DND-41 (cell line): ENCODE data around the gene PDZRN4.

Experiments
- ATAC-seq: fragments of 200-7000 bp; cut with Tn5 transposase; 3 replicates; pipeline ENCODE4 v1.9.1; 2021; ENCODE audit warnings: low read depth; ENCODE audit not compliant: insufficient read depth
- DNase-seq: peaks from one replicate; pipeline ENCODE4 v3.0.0-alpha.2; 2020
- H2AFZ ChIP-seq: 2 replicates; pipeline ENCODE4 v1.6.0; 2012; ENCODE audit warnings: low read depth, low read length
- H3K27ac ChIP-seq: 2 replicates; pipeline ENCODE4 v1.5.1; 2012; ENCODE audit warnings: low read length, inconsistent platforms
- H3K27me3 ChIP-seq: fragments of 200-600 bp; sonication (generic); 2 replicates; pipeline ENCODE4 v1.6.0; 2012; ENCODE audit warnings: low read length, mild to moderate bottlenecking, inconsistent platforms; ENCODE audit not compliant: insufficient read depth, poor library complexity
- H3K36me3 ChIP-seq: 2 replicates; pipeline ENCODE4 v1.5.1; 2012; ENCODE audit warnings: low read length, inconsistent platforms; ENCODE audit not compliant: insufficient read depth
- H3K4me1 ChIP-seq: 2 replicates; pipeline ENCODE4 v1.5.1; 2012; ENCODE audit warnings: mild to moderate bottlenecking, low read length; ENCODE audit not compliant: insufficient read depth
- H3K4me2 ChIP-seq: 2 replicates; pipeline ENCODE4 v1.6.0; 2012; ENCODE audit warnings: mild to moderate bottlenecking, moderate library complexity, low read length, inconsistent platforms; ENCODE audit not compliant: insufficient read depth
- H3K4me3 ChIP-seq, 2 experiments: fragments of 200-600 bp in 1 of 2; shearing (Covaris generic) in 1 of 2; 2 replicates each; pipeline ENCODE4 v1.5.1; 2012 to 2016; ENCODE audit warnings: inconsistent platforms in 2 of 2, low read length in 2 of 2, mild to moderate bottlenecking in 2 of 2, low read depth in 1 of 2, moderate library complexity in 1 of 2
- H3K79me2 ChIP-seq: 2 replicates; pipeline ENCODE4 v1.6.0; 2012; ENCODE audit warnings: low read length, inconsistent platforms; ENCODE audit not compliant: insufficient read depth
- H3K9ac ChIP-seq: 2 replicates; pipeline ENCODE4 v1.6.0; 2012; ENCODE audit warnings: low read depth, mild to moderate bottlenecking, inconsistent platforms, low read length, moderate library complexity
- H3K9me3 ChIP-seq: 2 replicates; pipeline ENCODE4 v1.5.1; 2012; ENCODE audit warnings: low read length, moderate library complexity, mild to moderate bottlenecking, inconsistent platforms; ENCODE audit not compliant: insufficient read depth, severe bottlenecking
- H4K20me1 ChIP-seq: 2 replicates; pipeline ENCODE4 v1.6.0; 2012; ENCODE audit warnings: low read length; ENCODE audit not compliant: insufficient read depth
- CTCF ChIP-seq: IDR thresholded peaks from 2 replicates; pipeline ENCODE4 v1.5.1; 2012; ENCODE audit warnings: borderline replicate concordance, low read length, moderate library complexity, mild to moderate bottlenecking; ENCODE audit not compliant: poor library complexity, severe bottlenecking; ENCODE audit errors: extremely low read depth
- EZH2 ChIP-seq: IDR thresholded peaks from 3 replicates; pipeline ENCODE4 v1.6.1; 2012; ENCODE audit warnings: borderline replicate concordance, low read depth, mild to moderate bottlenecking, moderate library complexity, low read length, inconsistent platforms; ENCODE audit not compliant: severe bottlenecking

The PDZRN4 gene

GRCh38 chr12:41339784-41340183 is 151.7 kb downstream of the PDZRN4 start:
- ATAC-seq (no peak), DNase-seq (no peak)
- Histone ChIP-seq H3K27me3 (no peaks in the 10 kb centered on the region), H3K9me3 (no peaks in the 10 kb centered on the region), H3K36me3 (no peaks in the 10 kb centered on the region), H3K79me2 (no peaks in the 10 kb centered on the region), H2AFZ (no peak overlapping the region), H4K20me1 (no peaks in the 10 kb centered on the region), H3K4me2 (no peak overlapping the region), H3K4me1 (no peaks in the 10 kb centered on the region), H3K9ac (no peak overlapping the region), H3K4me3 (no peak overlapping the region), H3K27ac (no peak overlapping the region)
- TF ChIP-seq EZH2 (no peak), CTCF (no peak)

GRCh38 chr12:41344776-41345470 is 156.8 kb downstream of the PDZRN4 start:
- DNase-seq (no peak), ATAC-seq (no peak)
- no peaks in the 10 kb centered on the region for H3K36me3 ChIP-seq
- H3K9ac ChIP-seq: no peak overlapping the region
- no peaks in the 10 kb centered on the region for H3K4me1 ChIP-seq
- H2AFZ ChIP-seq: no peak overlapping the region
- no peak overlapping the region for H3K27ac ChIP-seq
- H3K79me2 ChIP-seq: no peaks in the 10 kb centered on the region
- TF ChIP-seq CTCF (no peak), EZH2 (no peak)
- no peaks in the 10 kb centered on the region for H4K20me1 ChIP-seq
- no peak overlapping the region for H3K4me3 ChIP-seq
- no peaks in the 10 kb centered on the region for H3K9me3 ChIP-seq
- no peaks in the 10 kb centered on the region for H3K27me3 ChIP-seq
- no peak overlapping the region for H3K4me2 ChIP-seq

DNA sequence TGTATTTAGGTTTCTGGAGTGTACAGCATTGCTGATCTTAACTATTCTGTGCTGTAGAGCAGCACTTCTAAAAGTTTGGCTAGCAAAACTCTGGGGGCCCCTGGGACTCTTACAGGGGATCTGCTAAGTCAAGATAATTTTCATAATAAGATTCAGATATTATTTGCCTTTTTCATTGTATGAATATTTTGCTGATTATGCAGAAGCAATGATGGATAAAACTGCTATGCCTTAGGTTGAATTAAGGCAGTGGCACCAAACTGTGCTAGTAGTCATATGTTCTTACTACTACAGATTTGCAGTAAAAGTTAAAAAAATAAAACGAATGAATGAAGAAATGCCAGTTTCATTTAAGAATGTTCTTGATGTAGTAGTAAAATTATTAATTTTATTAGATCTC is 160.1 kb downstream of the PDZRN4 start:
- H3K79me2 ChIP-seq: no peaks in the 10 kb centered on the region
- TF ChIP-seq CTCF: no peak
- TF ChIP-seq EZH2: no peak
- no peak overlapping the region for H3K9ac ChIP-seq
- ATAC-seq: no peak
- H3K36me3 ChIP-seq: no peaks in the 10 kb centered on the region
- no peak overlapping the region for H3K4me3 ChIP-seq
- H3K9me3 ChIP-seq: no peaks in the 10 kb centered on the region
- no peak overlapping the region for H3K4me2 ChIP-seq
- no peaks in the 10 kb centered on the region for H4K20me1 ChIP-seq
- DNase-seq: no peak
- no peak overlapping the region for H2AFZ ChIP-seq
- H3K27me3 ChIP-seq: no peaks in the 10 kb centered on the region
- no peak overlapping the region for H3K27ac ChIP-seq
- no peaks in the 10 kb centered on the region for H3K4me1 ChIP-seq
